HepG2 (cell line): ENCODE data around the gene TLN1. TPM values are rescaled to one million over a fixed set of nuclear protein-coding genes. Genes with fewer than 3 reads are reported as not detected.

Source experiments
- ATAC-seq: fragments of 200-7000 bp; cut with Tn5 transposase; 3 replicates; pipeline ENCODE4 v1.9.1; 2020; ENCODE audit warnings: mild to moderate bottlenecking, moderate library complexity
- BruUV-seq: library from RNA; stranded (reverse); fragments of 400-500 nt; replicated peaks from 2 replicates; lab custom pipeline; 2021; lab: Mats Ljungman, UMichigan
- CTCF ChIA-PET: fragments of 300-600 bp; formaldehyde crosslinking; extraction: SDS; loops from one replicate; lab custom pipeline; 2021; ENCODE audit warnings: low total read pairs, inconsistent platforms, low intra/inter-chr PET ratio; lab: Yijun Ruan, JAX
- POLR2A ChIA-PET: fragments of 350-600 bp; sonication (Branson Sonifier 250); formaldehyde crosslinking; loops from one replicate; lab custom pipeline; 2020; ENCODE audit warnings: antibody characterized with exemption, inconsistent platforms; lab: Yijun Ruan, JAX
- DNase-seq: peaks from one replicate; pipeline ENCODE4 v3.0.0-alpha.2; 2015; ENCODE audit warnings: low spot score
- FAIRE-seq: peaks from 3 replicates; lab custom pipeline; 2011; peaks lifted over from hg19 to GRCh38; lab: Jason Lieb, UNC
- H2AFZ ChIP-seq: one replicate; pipeline ENCODE4 v1.6.1; 2011; ENCODE audit warnings: low read length, inconsistent platforms
- H3K27ac ChIP-seq: fragments of 300-600 bp; 3 replicates; pipeline ENCODE4 v1.8.0; 2011; ENCODE audit warnings: mixed run types, mild to moderate bottlenecking, mixed read lengths, low read length, inconsistent platforms; ENCODE audit not compliant: insufficient read depth; ENCODE audit errors: extremely low read length
- H3K27me3 ChIP-seq, 2 experiments: fragments of 200-600 bp in 1 of 2; 2 replicates in 1 of 2; 3 replicates in 1 of 2; pipeline versions ENCODE4 v1.6.0 to v1.8.0; 2011; ENCODE audit warnings: low read length in 2 of 2, mild to moderate bottlenecking in 2 of 2, moderate library complexity in 2 of 2, inconsistent platforms in 1 of 2; ENCODE audit not compliant: insufficient read depth in 2 of 2, control insufficient read depth in 1 of 2
- H3K36me3 ChIP-seq, 2 experiments: fragments of 200-600 bp in 1 of 2; replicated peaks in 1 of 2; 2 replicates in 1 of 2; 3 replicates in 1 of 2; pipeline versions ENCODE4 v1.5.1 to v1.8.0; 2011; ENCODE audit warnings: low read length in 2 of 2, inconsistent platforms in 1 of 2; ENCODE audit not compliant: insufficient read depth in 2 of 2, control insufficient read depth in 1 of 2
- H3K4me1 ChIP-seq: 2 replicates; pipeline ENCODE4 v1.5.1; 2012; ENCODE audit warnings: low read length, inconsistent platforms; ENCODE audit not compliant: insufficient read depth
- H3K4me2 ChIP-seq: 2 replicates; pipeline ENCODE4 v1.6.0; 2011; ENCODE audit warnings: low read depth, low read length, inconsistent platforms
- H3K4me3 ChIP-seq, 3 experiments: fragments of 200-600 bp in 1 of 3; sonication (generic), shearing (Covaris generic) in 1 of 3; replicated peaks in 1 of 3; 2 replicates each; pipeline ENCODE4 v1.5.1; 2011 to 2016; ENCODE audit warnings: low read length in 3 of 3, inconsistent platforms in 2 of 3, low read depth in 2 of 3, mild to moderate bottlenecking in 2 of 3, control low read depth in 1 of 3, mixed read lengths in 1 of 3; ENCODE audit not compliant: insufficient read depth in 1 of 3
- H3K79me2 ChIP-seq: one replicate; pipeline ENCODE4 v1.6.1; 2011; ENCODE audit warnings: low read length, inconsistent platforms; ENCODE audit not compliant: insufficient read depth
- H3K9ac ChIP-seq: 2 replicates; pipeline ENCODE4 v1.6.0; 2011; ENCODE audit warnings: mild to moderate bottlenecking, low read depth, low read length, inconsistent platforms; ENCODE audit not compliant: insufficient read depth
- H3K9me3 ChIP-seq: 2 replicates; pipeline ENCODE4 v1.5.1; 2012; ENCODE audit warnings: mild to moderate bottlenecking, low read length
- H4K20me1 ChIP-seq: 2 replicates; pipeline ENCODE4 v1.6.0; 2011; ENCODE audit warnings: inconsistent platforms, mild to moderate bottlenecking, low read length, moderate library complexity; ENCODE audit not compliant: insufficient read depth
- ISX ChIP-seq: sonication (generic); formaldehyde crosslinking; conservative IDR thresholded peaks from 2 replicates; pipeline ENCODE4 v1.5.0; 2020; ENCODE audit warnings: missing genetic modification reagents
- RNF2 ChIP-seq: fragments of 450-650 bp; conservative IDR thresholded peaks from 2 replicates; pipeline ENCODE4 v1.6.1; 2016; ENCODE audit warnings: low read depth
- SP5 ChIP-seq: IDR thresholded peaks from 2 replicates; pipeline ENCODE4 v1.6.1; 2016; ENCODE audit warnings: low read depth, borderline replicate concordance
- SRSF9 ChIP-seq: fragments of 200-400 bp; formaldehyde crosslinking; IDR thresholded peaks from 2 replicates; pipeline ENCODE4 v1.6.1; 2018; ENCODE audit warnings: borderline replicate concordance, mild to moderate bottlenecking, low read depth, low read length; ENCODE audit not compliant: insufficient read depth, poor library complexity, severe bottlenecking
- TEAD3 ChIP-seq: optimal IDR thresholded peaks from 2 replicates; pipeline ENCODE3; 2016; ENCODE audit warnings: borderline replicate concordance
- ZBTB38 ChIP-seq: sonication (generic); formaldehyde crosslinking; IDR thresholded peaks from 2 replicates; pipeline ENCODE4 v1.5.1; 2020; ENCODE audit warnings: mild to moderate bottlenecking, missing genetic modification reagents
- ZFX ChIP-seq: sonication (generic); formaldehyde crosslinking; IDR thresholded peaks from 2 replicates; pipeline ENCODE4 v1.4.0; 2020; ENCODE audit warnings: mild to moderate bottlenecking, low read depth, missing genetic modification reagents, moderate library complexity
- ZIK1 ChIP-seq: sonication (generic); formaldehyde crosslinking; IDR thresholded peaks from 2 replicates; pipeline ENCODE4 v1.5.0; 2020; ENCODE audit warnings: mild to moderate bottlenecking, low read depth, missing genetic modification reagents, borderline replicate concordance
- ZNF205 ChIP-seq: IDR thresholded peaks from 2 replicates; pipeline ENCODE4 v1.6.1; 2018; ENCODE audit warnings: missing biosample characterization, missing genetic modification reagents
- WGBS: methylation state at CpG from one replicate; pipeline ENCODE4 v1.1.6; 2017; ENCODE audit warnings: low lambda C conversion rate; 5-methylcytosine and 5-hydroxymethylcytosine counted together
- in situ Hi-C: cut with HindIII; loops from 2 replicates; pipeline ENCODE4 v1.10.0; 2017; ENCODE audit warnings: low pct_unique_long_range_greater_than_20kb; ENCODE audit not compliant: extremely low pct_ligation_motif_present
- intact Hi-C: fragments of 100-400 bp; cut with micrococcal nuclease; formaldehyde crosslinking; loops from one replicate; pipeline ENCODE4 v1.10.0; 2022; ENCODE audit not compliant: unreplicated experiment
- polyA plus RNA-seq, 8 experiments: library from polyadenylated mRNA; depleted of rRNA in 3 of 8; stranded (reverse) in 7 of 8; unstranded in 1 of 8; fragments of >200 nt; fragmentation: Illumina TruSeq in 4 of 8; extraction: Trizol in 4 of 8; gene quantifications; 2 replicates each; pipeline versions ENCODE4 v1.2.1 to v1.2.3, GENCODE V29; 2011 to 2016; ENCODE audit warnings: low read depth in 4 of 8, missing spikeins in 1 of 8, mixed read lengths in 1 of 8; ENCODE audit not compliant: insufficient read depth in 1 of 8
- total RNA-seq, 5 experiments: library from RNA; depleted of rRNA; stranded (reverse); fragments of >200 nt; fragmentation: Illumina TruSeq; extraction: Trizol; gene quantifications; 2 replicates each; pipeline ENCODE4 v1.2.3, GENCODE V29; 2016; ENCODE audit warnings: low read depth in 1 of 5
- TF ChIP-seq, protein P1 (sequence below): sonication (generic); formaldehyde crosslinking; IDR thresholded peaks from 2 replicates; pipeline ENCODE4 v1.4.0; 2020; ENCODE audit warnings: missing genetic modification reagents

Gene TLN1
- total and polyA plus RNA-seq, 2 of the 13 experiments (the other 11 are each of a cell fraction or from before 2014, with no cell fraction given), result 35.2 to 51.8 TPM

DNA sequence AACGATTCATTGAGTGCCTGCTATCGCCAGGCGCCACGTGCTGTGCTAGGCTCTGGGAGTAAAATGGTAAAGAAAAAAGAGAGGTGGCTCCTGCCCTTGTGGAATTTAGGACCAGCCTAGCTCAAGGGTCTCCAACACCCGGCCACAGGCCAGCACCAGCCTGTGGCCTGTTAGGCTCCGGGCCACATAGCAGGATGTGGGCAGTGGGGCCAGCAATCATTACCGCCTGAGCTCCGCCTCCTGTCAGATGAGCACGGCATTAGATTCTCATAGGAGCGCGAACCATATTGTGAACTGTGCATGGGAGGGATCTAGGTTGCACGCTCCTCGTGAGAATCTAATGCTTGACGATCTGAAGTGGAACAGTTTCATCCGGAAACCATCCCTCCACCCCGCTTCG, 75.6 kb downstream of the TLN1 start:
- no peaks in the 10 kb centered on the region; a peak in 2 of 5 replicates for H3K27me3 ChIP-seq
- no peak for TF ChIP-seq ISX (CRISPR knock-in tag)
- no peak for TF ChIP-seq SRSF9
- TF ChIP-seq ZFX, result peak; percentile 6; the same call in 1 of the 2 replicates
- 0 out of 2 replicates have a peak, but pooled peaks have one; percentile 20 for TF ChIP-seq ZNF205 (CRISPR knock-in tag)
- 0 out of 2 replicates have a peak, but pooled peaks have one; percentile 43 for TF ChIP-seq SP5 (CRISPR knock-in tag)
- TF ChIP-seq ZIK1 (CRISPR knock-in tag), result peak; percentile 26; the same call in 1 of the 2 replicates
- peak; percentile 14 for TF ChIP-seq TEAD3
- TF ChIP-seq, protein P1, sequence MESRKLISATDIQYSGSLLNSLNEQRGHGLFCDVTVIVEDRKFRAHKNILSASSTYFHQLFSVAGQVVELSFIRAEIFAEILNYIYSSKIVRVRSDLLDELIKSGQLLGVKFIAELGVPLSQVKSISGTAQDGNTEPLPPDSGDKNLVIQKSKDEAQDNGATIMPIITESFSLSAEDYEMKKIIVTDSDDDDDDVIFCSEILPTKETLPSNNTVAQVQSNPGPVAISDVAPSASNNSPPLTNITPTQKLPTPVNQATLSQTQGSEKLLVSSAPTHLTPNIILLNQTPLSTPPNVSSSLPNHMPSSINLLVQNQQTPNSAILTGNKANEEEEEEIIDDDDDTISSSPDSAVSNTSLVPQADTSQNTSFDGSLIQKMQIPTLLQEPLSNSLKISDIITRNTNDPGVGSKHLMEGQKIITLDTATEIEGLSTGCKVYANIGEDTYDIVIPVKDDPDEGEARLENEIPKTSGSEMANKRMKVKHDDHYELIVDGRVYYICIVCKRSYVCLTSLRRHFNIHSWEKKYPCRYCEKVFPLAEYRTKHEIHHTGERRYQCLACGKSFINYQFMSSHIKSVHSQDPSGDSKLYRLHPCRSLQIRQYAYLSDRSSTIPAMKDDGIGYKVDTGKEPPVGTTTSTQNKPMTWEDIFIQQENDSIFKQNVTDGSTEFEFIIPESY (CRISPR knock-in tag), result peak; percentile 53
- TF ChIP-seq ZBTB38 (CRISPR knock-in tag), result peak; percentile 86
- TF ChIP-seq RNF2, result no peak
- TF ChIP-seq, all 625 proteins: peak for 7
- ChIA-PET CTCF (no interaction called here), POLR2A (interaction anchor here (1.6 to 6.3 kb wide), 6 partner anchors 9 to 158 kb away, joined by 3 to 68 read pairs (median 36); partner anchors contain the start of genes CREB3, HINT2, TLN1 and TPM2)
- ATAC-seq (no peak), FAIRE-seq (no peak), DNase-seq (no peak)
- Histone ChIP-seq H3K9me3 (no peaks in the 10 kb centered on the region), H3K4me3 (no peak overlapping the region), H3K27ac (no peak overlapping the region), H3K4me1 (peaks cover 71% of the 10 kb centered on the region), H4K20me1 (no peaks in the 10 kb centered on the region), H3K9ac (no peak overlapping the region), H3K79me2 (peaks cover 6% of the 10 kb centered on the region), H3K4me2 (peak overlapping the region; percentile 78; the same call in 1 of the 2 replicates), H3K36me3 (peaks cover 5 to 6% of the 10 kb centered on the region in 2 experiments; a peak in 3 of 5 replicates), H2AFZ (no peak overlapping the region)
- BruUV-seq, result no TSS peak
- 60% methylated on average over 14 of the region's 17 CpGs for WGBS
- in situ Hi-C loops (loop anchor here (10.0 kb wide), 1 partner anchor 542 kb away; the partner anchor contains the start of gene ATOSB), intact Hi-C loops (no loop called here)
